Skin of body (tissue), 2 donors: Measurements from ENCODE around the gene NSG1. TPM values are rescaled to one million over a fixed set of nuclear protein-coding genes. Genes with fewer than 3 reads are reported as not detected.

Source experiments
- DNase-seq: peaks from one replicate; lab custom pipeline; 2025; lab: John Stamatoyannopoulos, UW
- total RNA-seq: library from RNA; depleted of rRNA; stranded (reverse); fragments of >200 nt; gene quantifications from one replicate; pipeline ENCODE4 v1.2.3, GENCODE V29; 2014

NSG1 gene
- total RNA-seq, 1 donor from 2014 or later, result 13.3 TPM

DNA sequence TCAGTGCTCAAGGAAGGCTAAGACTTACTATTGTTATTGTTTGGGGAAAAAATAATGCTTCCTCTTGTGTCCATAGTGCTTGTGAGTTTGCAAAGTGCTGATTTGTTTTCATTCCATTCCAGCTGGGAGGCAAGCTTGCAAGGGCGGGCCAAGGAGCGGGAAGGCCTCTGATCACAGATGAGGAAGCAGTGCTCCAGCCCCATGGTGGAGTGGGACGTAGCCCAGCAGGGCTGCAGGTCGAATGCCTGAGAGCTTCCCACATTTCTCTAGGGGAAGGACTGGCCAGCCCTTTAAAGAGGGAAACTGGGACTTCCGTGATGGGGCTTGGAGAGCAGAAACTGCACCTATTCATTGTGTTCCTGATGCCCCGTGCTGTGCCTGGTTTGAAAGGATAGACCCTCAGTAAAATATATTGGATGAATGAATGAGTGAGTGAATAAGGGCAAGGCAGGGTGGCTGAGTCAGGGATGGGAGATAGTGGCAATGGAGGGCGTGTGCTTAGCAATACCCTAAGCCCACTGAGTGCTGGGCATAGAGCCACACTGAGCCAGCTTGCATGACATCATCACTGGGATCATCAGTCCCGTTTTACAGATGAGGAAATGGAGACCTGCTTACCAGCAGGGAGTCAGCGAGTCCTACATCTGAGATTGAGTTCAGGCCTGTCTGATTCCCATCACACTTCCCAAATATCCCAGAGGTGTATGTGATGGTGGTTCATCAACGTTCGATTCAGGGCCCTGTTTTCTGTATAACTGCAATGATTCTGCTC, 17.9 kb upstream of the NSG1 start:
- DNase-seq, result no peak

- DNase-seq, result no peak
These were observed 12.4 kb upstream of the NSG1 start for GRCh38 chr4:4374388-4375098.

GRCh38 chr4:4376074-4376473, 10.8 kb upstream of the NSG1 start:
- no peak for DNase-seq

DNA sequence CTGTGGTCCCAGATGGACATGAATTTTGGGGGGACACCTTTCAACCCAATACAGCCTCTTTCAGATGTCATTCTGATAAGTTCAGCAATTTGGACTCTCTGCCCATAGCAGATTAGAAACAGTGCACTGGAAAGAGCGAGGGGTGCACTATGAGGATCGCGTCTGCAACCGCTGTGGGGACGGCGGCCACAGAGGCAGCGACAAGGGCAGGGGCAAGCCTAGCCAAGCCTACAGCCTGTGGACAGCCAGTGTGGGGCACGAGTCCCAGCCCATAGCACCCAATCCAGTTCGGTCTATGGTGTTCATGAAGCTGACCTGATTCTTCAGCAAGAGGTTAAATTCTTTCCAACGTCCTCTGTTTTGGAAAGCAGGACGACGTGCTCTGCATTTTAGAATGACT, 9.7 kb upstream of the NSG1 start:
- DNase-seq, result no peak

GRCh38 chr4:4377732-4378460, 9.0 kb upstream of the NSG1 start:
- no peak for DNase-seq

- no peak for DNase-seq
These were observed 7.3 kb upstream of the NSG1 start for GRCh38 chr4:4379540-4380087.

DNA sequence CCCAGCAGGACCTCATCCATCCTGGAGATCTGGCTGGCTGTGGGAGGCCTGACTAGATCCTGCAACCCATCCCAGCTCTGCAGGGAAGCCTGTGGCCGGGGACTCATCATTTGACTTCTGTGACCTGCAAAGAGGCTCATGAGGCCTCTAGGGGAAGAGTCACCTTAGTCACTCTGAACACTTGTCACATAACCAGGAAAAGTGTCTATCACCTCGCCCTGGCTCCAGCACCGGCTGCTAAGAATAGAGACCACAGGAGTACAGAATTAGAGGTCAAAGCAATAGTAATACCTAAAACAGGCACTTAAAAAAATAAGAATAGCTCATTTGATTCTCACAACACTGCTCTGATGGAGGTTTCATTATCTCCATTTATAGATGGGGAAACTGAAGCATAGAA, 3.8 kb upstream of the NSG1 start:
- DNase-seq, result no peak

DNA sequence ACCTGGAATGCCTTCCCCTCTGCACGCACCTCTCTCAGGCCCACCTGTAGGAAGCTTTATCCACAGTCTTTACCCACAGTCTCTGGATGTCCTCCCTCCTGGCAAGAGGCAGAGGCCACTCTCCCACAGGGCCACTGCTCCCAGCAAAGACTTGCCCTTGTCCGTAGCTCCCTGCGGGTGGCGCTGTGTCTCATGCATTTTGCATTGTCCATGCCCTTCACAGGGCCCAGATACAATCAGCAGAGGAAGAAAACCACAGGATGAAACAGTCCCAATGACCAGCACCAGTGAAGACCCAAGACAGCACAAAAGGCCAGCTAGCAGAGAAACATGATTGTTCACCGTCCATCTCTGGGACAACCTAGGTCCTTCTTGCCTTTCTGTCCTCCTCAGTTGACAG, 2.1 kb upstream of the NSG1 start:
- DNase-seq, result no peak

GRCh38 chr4:4385729-4386295, 1.1 kb upstream of the NSG1 start:
- DNase-seq, result no peak

GRCh38 chr4:4386296-4386735, 586 bp upstream of the NSG1 start:
- DNase-seq, result no peak

DNA sequence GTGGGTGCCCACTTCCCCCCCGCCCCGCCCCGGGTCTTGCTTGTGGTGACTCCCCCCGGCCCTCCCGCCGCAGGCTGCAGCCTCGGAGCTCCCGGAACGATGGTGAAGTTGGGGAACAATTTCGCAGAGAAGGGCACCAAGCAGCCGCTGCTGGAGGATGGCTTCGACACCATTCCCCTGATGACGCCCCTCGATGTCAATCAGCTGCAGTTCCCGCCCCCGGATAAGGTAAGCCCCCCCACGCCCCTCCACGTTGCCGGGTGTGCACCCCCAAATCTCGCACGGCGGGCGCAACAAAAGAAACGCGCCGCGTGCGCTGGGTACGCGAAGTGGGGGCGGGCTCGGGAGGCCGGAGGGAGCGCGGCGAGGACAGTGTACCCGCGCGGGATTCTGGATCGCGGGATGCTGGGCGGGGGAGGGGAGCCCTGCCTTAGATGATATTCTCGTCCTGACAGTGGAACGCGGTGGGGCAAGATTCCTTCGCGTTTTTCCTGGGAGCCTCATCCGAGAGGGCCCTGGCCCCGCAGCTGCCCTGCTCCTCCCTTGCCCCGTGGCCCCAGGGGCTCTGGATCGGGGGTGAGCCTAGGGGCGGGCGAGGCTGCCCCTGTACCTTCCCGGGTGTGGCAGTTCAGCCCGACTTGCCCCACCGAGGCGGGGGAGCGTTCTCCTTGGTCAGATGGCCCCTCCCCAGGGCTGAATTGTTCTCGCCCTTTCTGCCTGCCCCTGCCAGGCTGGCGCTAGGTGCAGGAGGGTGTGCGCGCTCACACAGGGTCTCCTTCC, 819 bp downstream of the NSG1 start:
- no peak for DNase-seq

DNA sequence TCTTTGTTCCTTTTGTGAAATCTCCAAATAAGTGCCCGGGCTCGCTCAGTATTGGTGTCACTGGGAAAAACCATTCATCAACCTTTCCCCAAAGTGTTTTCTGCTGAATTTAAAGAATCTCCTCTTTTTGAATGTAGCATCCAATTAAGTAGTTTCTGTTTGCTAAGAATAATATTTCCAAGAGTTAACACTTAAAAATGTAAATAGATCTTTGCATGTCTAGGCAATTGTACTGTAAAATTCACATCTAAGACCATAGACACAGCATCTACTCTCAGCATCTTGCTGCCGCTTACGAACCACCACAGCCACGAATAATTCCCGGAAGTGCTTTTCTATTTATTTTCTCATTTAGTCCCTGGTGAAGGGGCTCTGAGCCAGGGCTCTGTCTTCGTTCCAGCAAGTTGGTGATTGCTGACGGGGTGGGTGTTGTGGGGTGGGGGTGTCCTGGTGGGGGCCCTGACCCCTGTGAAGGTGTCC, 1.4 kb downstream of the NSG1 start:
- no peak for DNase-seq

- no peak for DNase-seq
These were observed 2.1 kb downstream of the NSG1 start for GRCh38 chr4:4388836-4389575.

- no peak for DNase-seq
These were observed 3.1 kb downstream of the NSG1 start for GRCh38 chr4:4390046-4390445.

DNA sequence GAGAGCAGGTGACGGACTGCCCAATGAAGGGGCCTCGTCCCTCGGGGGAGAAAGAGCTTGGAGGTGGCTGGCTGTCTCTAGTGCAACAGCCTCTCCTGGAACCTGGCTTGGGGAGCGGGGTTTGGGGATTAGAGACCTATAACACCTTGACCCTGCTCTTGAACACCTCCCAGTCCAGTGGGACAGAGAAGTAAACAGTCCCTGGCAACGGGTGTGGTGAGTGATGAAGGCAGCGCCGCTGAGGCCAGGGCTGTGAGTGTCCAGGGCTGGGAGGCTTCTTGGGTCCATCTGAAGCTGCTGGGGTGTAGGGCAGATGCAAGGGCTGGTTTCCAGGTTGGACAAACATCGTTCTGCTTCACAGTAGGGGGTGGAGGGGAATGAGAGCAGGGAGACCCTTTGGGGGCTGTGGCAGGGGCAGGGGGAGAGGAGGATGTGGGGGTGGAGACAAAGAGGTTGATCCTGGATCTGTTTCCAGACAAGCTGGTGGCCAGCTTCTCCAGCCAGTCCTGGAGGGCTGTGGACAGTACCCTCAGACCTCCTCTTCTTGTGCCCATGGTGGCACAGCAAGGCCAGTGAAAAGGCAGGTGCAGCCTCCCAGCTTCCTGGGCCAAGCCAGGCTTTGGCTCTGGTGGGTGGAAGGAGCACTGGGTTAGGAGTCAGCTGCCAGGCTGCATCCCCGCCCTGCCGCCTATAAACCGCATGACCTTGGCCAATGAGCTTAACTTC, 3.8 kb downstream of the NSG1 start:
- no peak for DNase-seq

GRCh38 chr4:4391866-4392265, 5.0 kb downstream of the NSG1 start:
- DNase-seq, result no peak

- no peak for DNase-seq
These were observed 5.7 kb downstream of the NSG1 start for GRCh38 chr4:4392501-4393183.

- DNase-seq, result no peak
These were observed 7.7 kb downstream of the NSG1 start for GRCh38 chr4:4394644-4395043.

GRCh38 chr4:4395371-4395770, 8.5 kb downstream of the NSG1 start:
- DNase-seq, result no peak
